ENCODE data around the gene P2RY12. TPM values are rescaled to one million over a fixed set of nuclear protein-coding genes. Genes with fewer than 3 reads are reported as not detected.
A peak's percentile ranks its signal among the peaks of the same experiment; 100 is the strongest.

The P2RY12 gene
- total and polyA plus RNA-seq, 2 of the 8 experiments (the other 6 are each of a cell fraction or from before 2014, with no cell fraction given) = not detected

- no peaks in the 10 kb centered on the region for H3K27me3 ChIP-seq (replicated peaks in 1 of 4; ENCODE audit: control insufficient read depth in 3 of 4, extremely low read depth in 1 of 4, insufficient read depth in 3 of 4, low read length in 3 of 4)
- H3K4me1 ChIP-seq (replicated peaks in 1 of 4; ENCODE audit: control insufficient read depth in 3 of 4, insufficient read depth in 4 of 4, low read length in 3 of 4) = peaks cover 0 to 11% (median 7%) of the 10 kb centered on the region in 4 experiments; a peak in 4 of 7 replicates
- CTCF ChIA-PET (ENCODE audit: partially characterized antibody) = interaction anchor here (0.6 to 8.4 kb wide), 22 partner anchors 9 to 412 kb away, joined by 3 to 48 read pairs (median 4); no protein-coding TSS in a partner anchor
- no peak overlapping the region for H3K4ac ChIP-seq (replicated peaks; ENCODE audit: insufficient read length, low read depth, low read length)
- H3K23ac ChIP-seq (ENCODE audit: insufficient read length) = no peak overlapping the region
- DNase-seq (ENCODE audit: low read depth in 1 of 2, low spot score in 2 of 2) = no peak
- H4K5ac ChIP-seq (ENCODE audit: insufficient read length, low read depth, low read length) = no peak overlapping the region
- peak overlapping the region in 1 of 2 experiments; percentile 22; a peak in 1 of 4 replicates for H3K4me2 ChIP-seq (ENCODE audit: insufficient read depth in 1 of 2, low read depth in 2 of 2, low read length in 2 of 2)
- no peak overlapping the region for H2AFZ ChIP-seq (ENCODE audit: low read length)
- H3K36me3 ChIP-seq (ENCODE audit: control insufficient read depth in 2 of 4, insufficient read depth in 4 of 4, low read length in 3 of 4) = peaks cover 0 to 4% (median 2%) of the 10 kb centered on the region in 4 experiments; a peak in 3 of 8 replicates
- no peak overlapping the region for H3K14ac ChIP-seq (ENCODE audit: insufficient read length)
- H2BK120ac ChIP-seq (replicated peaks; ENCODE audit: low read depth, low read length) = no peak overlapping the region
- 85 to 100% methylated on average over 1 to 4 of the region's 4 CpGs for WGBS, 2 experiments (ENCODE audit: extremely low coverage in 1 of 2, insufficient coverage in 1 of 2, insufficient read length in 1 of 2, insufficient replicate concordance in 2 of 2, low coverage in 1 of 2, low lambda C conversion rate in 2 of 2, missing lambda C conversion rate in 1 of 2)
- H3K9ac ChIP-seq (replicated peaks in 1 of 4; ENCODE audit: extremely low read depth in 1 of 4, low read depth in 3 of 4, low read length in 3 of 4) = no peak overlapping the region
- FAIRE-seq = no peak
- no peak overlapping the region for H2BK5ac ChIP-seq (ENCODE audit: low read depth, low read length)
- POLR2A ChIA-PET (ENCODE audit: partially characterized antibody) = no interaction called here
- no peaks in the 10 kb centered on the region for H3K23me2 ChIP-seq (ENCODE audit: low read depth, low read length)
- no peak overlapping the region for H2AK5ac ChIP-seq (ENCODE audit: low read depth, low read length)
- no peak overlapping the region for H3K27ac ChIP-seq (ENCODE audit: low read depth, low read length)
- H3K56ac ChIP-seq (replicated peaks; ENCODE audit: insufficient read length, low read depth, low read length) = no peak overlapping the region
- H3K79me2 ChIP-seq (ENCODE audit: control insufficient read depth in 1 of 2, insufficient read depth in 2 of 2, low read length in 2 of 2) = no peaks in the 10 kb centered on the region
- H3K79me1 ChIP-seq (ENCODE audit: low read depth, low read length) = no peaks in the 10 kb centered on the region; the same call in 1 of the 2 replicates
- H3K4me3 ChIP-seq (ENCODE audit: extremely low read depth in 1 of 4, insufficient read depth in 2 of 4, low read depth in 3 of 4, low read length in 4 of 4) = no peak overlapping the region
- no peak overlapping the region for H3K18ac ChIP-seq (ENCODE audit: extremely low read depth, low read length)
- no peaks in the 10 kb centered on the region for H3K9me3 ChIP-seq (ENCODE audit: insufficient read depth in 2 of 2, low read depth in 1 of 2, low read length in 1 of 2)
- H2BK15ac ChIP-seq (ENCODE audit: low read length) = no peak overlapping the region
- H2BK12ac ChIP-seq (ENCODE audit: low read depth, low read length) = no peak overlapping the region
- no peak overlapping the region for H4K8ac ChIP-seq (ENCODE audit: extremely low read depth, insufficient read depth, low read length)
- no peak overlapping the region for H4K91ac ChIP-seq (replicated peaks; ENCODE audit: insufficient read length, low read length)
- no peak overlapping the region for H2BK20ac ChIP-seq (ENCODE audit: low read length)
- no peaks in the 10 kb centered on the region for H4K20me1 ChIP-seq (replicated peaks in 1 of 2; ENCODE audit: control insufficient read depth in 1 of 2, insufficient read depth in 2 of 2, low read length in 2 of 2)
- TF ChIP-seq SIRT6 (IDR thresholded peaks at IDR 0.05; ENCODE audit: low read length) (no peak), HDAC2 (IDR thresholded peaks at IDR 0.05; ENCODE audit: borderline replicate concordance in 1 of 2, low read depth in 2 of 2, low read length in 2 of 2) (no peak), FOSL1 (IDR thresholded peaks at IDR 0.05; ENCODE audit: insufficient read depth, low read depth, low read length) (no peak), MAFK (IDR thresholded peaks at IDR 0.05; ENCODE audit: low read depth, low read length) (no peak), JUND (IDR thresholded peaks at IDR 0.05; ENCODE audit: low read length) (no peak), SIN3A (conservative IDR thresholded peaks at IDR 0.05 in 1 of 2, IDR thresholded peaks at IDR 0.05 in 1 of 2; ENCODE audit: low read depth in 1 of 2, low read length in 2 of 2) (no peak), E2F6 (IDR thresholded peaks at IDR 0.05) (no peak), SAP30 (IDR thresholded peaks at IDR 0.05; ENCODE audit: insufficient read depth, insufficient replicate concordance, low read length) (no peak), HDAC6 (IDR thresholded peaks at IDR 0.05; ENCODE audit: low read depth, low read length) (no peak), GTF2F1 (IDR thresholded peaks at IDR 0.05; ENCODE audit: borderline replicate concordance, low read depth, low read length) (no peak), POLR2AphosphoS5 (IDR thresholded peaks at IDR 0.05; ENCODE audit: low read depth, low read length) (no peak), SP1 (IDR thresholded peaks at IDR 0.05; ENCODE audit: low read depth, low read length) (no peak)
Observed at GRCh38 chr3:151425627-151426340, 41.2 kb upstream of the P2RY12 start.

Measured in H1 (cell line).